HepG2 (cell line): Measurements from ENCODE around the gene ROCK1. TPM values are rescaled to one million over a fixed set of nuclear protein-coding genes. Genes with fewer than 3 reads are reported as not detected.

Source experiments
- ATAC-seq: fragments of 200-7000 bp; cut with Tn5 transposase; 3 replicates; pipeline ENCODE4 v1.9.1; 2020; ENCODE audit warnings: mild to moderate bottlenecking, moderate library complexity
- BruUV-seq: library from RNA; stranded (reverse); fragments of 400-500 nt; replicated peaks from 2 replicates; lab custom pipeline; 2021; lab: Mats Ljungman, UMichigan
- CTCF ChIA-PET: fragments of 300-600 bp; formaldehyde crosslinking; extraction: SDS; loops from one replicate; lab custom pipeline; 2021; ENCODE audit warnings: low total read pairs, inconsistent platforms, low intra/inter-chr PET ratio; lab: Yijun Ruan, JAX
- POLR2A ChIA-PET: fragments of 350-600 bp; sonication (Branson Sonifier 250); formaldehyde crosslinking; loops from one replicate; lab custom pipeline; 2020; ENCODE audit warnings: antibody characterized with exemption, inconsistent platforms; lab: Yijun Ruan, JAX
- DNase-seq: peaks from one replicate; pipeline ENCODE4 v3.0.0-alpha.2; 2015; ENCODE audit warnings: low spot score
- FAIRE-seq: peaks from 3 replicates; lab custom pipeline; 2011; peaks lifted over from hg19 to GRCh38; lab: Jason Lieb, UNC
- H2AFZ ChIP-seq: one replicate; pipeline ENCODE4 v1.6.1; 2011; ENCODE audit warnings: low read length, inconsistent platforms
- H3K27ac ChIP-seq: fragments of 300-600 bp; 3 replicates; pipeline ENCODE4 v1.8.0; 2011; ENCODE audit warnings: mixed run types, mild to moderate bottlenecking, mixed read lengths, low read length, inconsistent platforms; ENCODE audit not compliant: insufficient read depth; ENCODE audit errors: extremely low read length
- H3K27me3 ChIP-seq, 2 experiments: fragments of 200-600 bp in 1 of 2; 2 replicates in 1 of 2; 3 replicates in 1 of 2; pipeline versions ENCODE4 v1.6.0 to v1.8.0; 2011; ENCODE audit warnings: low read length in 2 of 2, mild to moderate bottlenecking in 2 of 2, moderate library complexity in 2 of 2, inconsistent platforms in 1 of 2; ENCODE audit not compliant: insufficient read depth in 2 of 2, control insufficient read depth in 1 of 2
- H3K36me3 ChIP-seq, 2 experiments: fragments of 200-600 bp in 1 of 2; replicated peaks in 1 of 2; 2 replicates in 1 of 2; 3 replicates in 1 of 2; pipeline versions ENCODE4 v1.5.1 to v1.8.0; 2011; ENCODE audit warnings: low read length in 2 of 2, inconsistent platforms in 1 of 2; ENCODE audit not compliant: insufficient read depth in 2 of 2, control insufficient read depth in 1 of 2
- H3K4me1 ChIP-seq: 2 replicates; pipeline ENCODE4 v1.5.1; 2012; ENCODE audit warnings: low read length, inconsistent platforms; ENCODE audit not compliant: insufficient read depth
- H3K4me2 ChIP-seq: 2 replicates; pipeline ENCODE4 v1.6.0; 2011; ENCODE audit warnings: low read depth, low read length, inconsistent platforms
- H3K4me3 ChIP-seq, 3 experiments: fragments of 200-600 bp in 1 of 3; sonication (generic), shearing (Covaris generic) in 1 of 3; replicated peaks in 1 of 3; 2 replicates each; pipeline ENCODE4 v1.5.1; 2011 to 2016; ENCODE audit warnings: low read length in 3 of 3, inconsistent platforms in 2 of 3, low read depth in 2 of 3, mild to moderate bottlenecking in 2 of 3, control low read depth in 1 of 3, mixed read lengths in 1 of 3; ENCODE audit not compliant: insufficient read depth in 1 of 3
- H3K79me2 ChIP-seq: one replicate; pipeline ENCODE4 v1.6.1; 2011; ENCODE audit warnings: low read length, inconsistent platforms; ENCODE audit not compliant: insufficient read depth
- H3K9ac ChIP-seq: 2 replicates; pipeline ENCODE4 v1.6.0; 2011; ENCODE audit warnings: mild to moderate bottlenecking, low read depth, low read length, inconsistent platforms; ENCODE audit not compliant: insufficient read depth
- H3K9me3 ChIP-seq: 2 replicates; pipeline ENCODE4 v1.5.1; 2012; ENCODE audit warnings: mild to moderate bottlenecking, low read length
- H4K20me1 ChIP-seq: 2 replicates; pipeline ENCODE4 v1.6.0; 2011; ENCODE audit warnings: inconsistent platforms, mild to moderate bottlenecking, low read length, moderate library complexity; ENCODE audit not compliant: insufficient read depth
- FOSL1 ChIP-seq: sonication (generic); formaldehyde crosslinking; IDR thresholded peaks from 2 replicates; pipeline ENCODE4 v1.9.0; 2021; ENCODE audit warnings: missing genetic modification reagents, borderline replicate concordance
- GTF3A ChIP-seq: sonication (generic); formaldehyde crosslinking; conservative IDR thresholded peaks from 2 replicates; pipeline ENCODE4 v1.4.0; 2020; ENCODE audit warnings: mild to moderate bottlenecking, missing genetic modification reagents
- RAD51 ChIP-seq: fragments of 450-650 bp; IDR thresholded peaks from 2 replicates; pipeline ENCODE4 v1.6.1; 2016; ENCODE audit warnings: borderline replicate concordance
- WGBS: methylation state at CpG from one replicate; pipeline ENCODE4 v1.1.6; 2017; ENCODE audit warnings: low lambda C conversion rate; 5-methylcytosine and 5-hydroxymethylcytosine counted together
- in situ Hi-C: cut with HindIII; loops from 2 replicates; pipeline ENCODE4 v1.10.0; 2017; ENCODE audit warnings: low pct_unique_long_range_greater_than_20kb; ENCODE audit not compliant: extremely low pct_ligation_motif_present
- intact Hi-C: fragments of 100-400 bp; cut with micrococcal nuclease; formaldehyde crosslinking; loops from one replicate; pipeline ENCODE4 v1.10.0; 2022; ENCODE audit not compliant: unreplicated experiment
- polyA plus RNA-seq, 8 experiments: library from polyadenylated mRNA; depleted of rRNA in 3 of 8; stranded (reverse) in 7 of 8; unstranded in 1 of 8; fragments of >200 nt; fragmentation: Illumina TruSeq in 4 of 8; extraction: Trizol in 4 of 8; gene quantifications; 2 replicates each; pipeline versions ENCODE4 v1.2.1 to v1.2.3, GENCODE V29; 2011 to 2016; ENCODE audit warnings: low read depth in 4 of 8, missing spikeins in 1 of 8, mixed read lengths in 1 of 8; ENCODE audit not compliant: insufficient read depth in 1 of 8
- total RNA-seq, 5 experiments: library from RNA; depleted of rRNA; stranded (reverse); fragments of >200 nt; fragmentation: Illumina TruSeq; extraction: Trizol; gene quantifications; 2 replicates each; pipeline ENCODE4 v1.2.3, GENCODE V29; 2016; ENCODE audit warnings: low read depth in 1 of 5
- TF ChIP-seq, protein P1 (sequence below): sonication (generic); formaldehyde crosslinking; IDR thresholded peaks from 2 replicates; pipeline ENCODE4 v1.5.1; 2020; ENCODE audit warnings: missing genetic modification reagents, mild to moderate bottlenecking, borderline replicate concordance
- TF ChIP-seq, protein P2 (sequence below): sonication (generic); formaldehyde crosslinking; IDR thresholded peaks from 2 replicates; pipeline ENCODE4 v1.5.0; 2020; ENCODE audit warnings: missing genetic modification reagents

ROCK1 gene
- total and polyA plus RNA-seq, 2 of the 13 experiments (the other 11 are each of a cell fraction or from before 2014, with no cell fraction given), result 10.5 to 27.2 TPM

DNA sequence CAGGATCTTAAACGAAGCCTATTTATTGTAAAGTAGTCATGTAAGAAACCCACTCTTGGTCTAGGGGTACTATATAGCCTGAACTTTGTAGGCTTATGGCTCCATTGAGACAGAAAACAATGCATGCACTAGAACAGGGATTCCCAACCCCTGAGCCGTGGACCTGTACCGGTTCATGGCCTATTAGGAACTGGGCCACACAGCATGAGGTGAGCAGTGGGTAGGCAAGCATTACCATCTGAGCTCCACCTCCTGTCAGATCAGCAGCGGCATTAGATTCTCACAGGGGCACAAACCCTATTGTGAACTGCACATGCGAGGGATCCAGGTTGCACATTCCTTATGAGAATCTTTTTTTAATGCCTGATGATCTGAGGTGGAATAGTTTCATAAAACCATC lies 59.2 kb downstream of the ROCK1 start:
- H4K20me1 ChIP-seq, result peaks cover 3% of the 10 kb centered on the region; the same call in 1 of the 2 replicates
- no peak for DNase-seq
- H3K27ac ChIP-seq, result no peak overlapping the region
- no peak overlapping the region for H2AFZ ChIP-seq
- no peak overlapping the region for H3K9ac ChIP-seq
- no peak for FAIRE-seq
- H3K4me1 ChIP-seq, result peaks cover 14% of the 10 kb centered on the region
- intact Hi-C loops, result loop anchor here (10.0 kb wide), 1 partner anchor 52 kb away; no protein-coding TSS in a partner anchor
- no peaks in the 10 kb centered on the region for H3K27me3 ChIP-seq
- no TSS peak for BruUV-seq
- in situ Hi-C loops, result no loop called here
- ChIA-PET POLR2A (no interaction called here), CTCF (no interaction called here)
- no peak overlapping the region for H3K4me3 ChIP-seq
- no peaks in the 10 kb centered on the region for H3K9me3 ChIP-seq
- TF ChIP-seq, protein P1, sequence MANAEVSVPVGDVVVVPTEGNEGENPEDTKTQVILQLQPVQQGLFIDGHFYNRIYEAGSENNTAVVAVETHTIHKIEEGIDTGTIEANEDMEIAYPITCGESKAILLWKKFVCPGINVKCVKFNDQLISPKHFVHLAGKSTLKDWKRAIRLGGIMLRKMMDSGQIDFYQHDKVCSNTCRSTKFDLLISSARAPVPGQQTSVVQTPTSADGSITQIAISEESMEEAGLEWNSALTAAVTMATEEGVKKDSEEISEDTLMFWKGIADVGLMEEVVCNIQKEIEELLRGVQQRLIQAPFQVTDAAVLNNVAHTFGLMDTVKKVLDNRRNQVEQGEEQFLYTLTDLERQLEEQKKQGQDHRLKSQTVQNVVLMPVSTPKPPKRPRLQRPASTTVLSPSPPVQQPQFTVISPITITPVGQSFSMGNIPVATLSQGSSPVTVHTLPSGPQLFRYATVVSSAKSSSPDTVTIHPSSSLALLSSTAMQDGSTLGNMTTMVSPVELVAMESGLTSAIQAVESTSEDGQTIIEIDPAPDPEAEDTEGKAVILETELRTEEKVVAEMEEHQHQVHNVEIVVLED (CRISPR knock-in tag), result no peak
- TF ChIP-seq, protein P2, sequence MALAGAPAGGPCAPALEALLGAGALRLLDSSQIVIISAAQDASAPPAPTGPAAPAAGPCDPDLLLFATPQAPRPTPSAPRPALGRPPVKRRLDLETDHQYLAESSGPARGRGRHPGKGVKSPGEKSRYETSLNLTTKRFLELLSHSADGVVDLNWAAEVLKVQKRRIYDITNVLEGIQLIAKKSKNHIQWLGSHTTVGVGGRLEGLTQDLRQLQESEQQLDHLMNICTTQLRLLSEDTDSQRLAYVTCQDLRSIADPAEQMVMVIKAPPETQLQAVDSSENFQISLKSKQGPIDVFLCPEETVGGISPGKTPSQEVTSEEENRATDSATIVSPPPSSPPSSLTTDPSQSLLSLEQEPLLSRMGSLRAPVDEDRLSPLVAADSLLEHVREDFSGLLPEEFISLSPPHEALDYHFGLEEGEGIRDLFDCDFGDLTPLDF (CRISPR knock-in tag), result no peak
- TF ChIP-seq RAD51, result no peak
- TF ChIP-seq FOSL1 (CRISPR knock-in tag), result no peak
- no peak for TF ChIP-seq GTF3A (CRISPR knock-in tag)
- ATAC-seq, result no peak
- H3K36me3 ChIP-seq, result peaks cover 0 to 2% of the 10 kb centered on the region in 2 experiments; a peak in 2 of 5 replicates
- H3K4me2 ChIP-seq, result no peak overlapping the region
- WGBS, result 100% methylated on average over 4 of the region's 5 CpGs
- H3K79me2 ChIP-seq, result peaks cover 5% of the 10 kb centered on the region
